GM18499 (cell line): ENCODE results near the gene BAK1.
"Not testable (repeated sequence)": the region's sequence is repeated elsewhere in the genome, so short reads cannot be mapped to it uniquely, and the experiment has no call there.

Experiments
- ATAC-seq: cut with Tn5 transposase; IDR thresholded peaks from one replicate; pipeline ENCODE4 v1.9.1; 2021; ENCODE audit warnings: moderate number of reproducible peaks; ENCODE audit not compliant: insufficient read depth, unreplicated experiment

Gene BAK1

DNA sequence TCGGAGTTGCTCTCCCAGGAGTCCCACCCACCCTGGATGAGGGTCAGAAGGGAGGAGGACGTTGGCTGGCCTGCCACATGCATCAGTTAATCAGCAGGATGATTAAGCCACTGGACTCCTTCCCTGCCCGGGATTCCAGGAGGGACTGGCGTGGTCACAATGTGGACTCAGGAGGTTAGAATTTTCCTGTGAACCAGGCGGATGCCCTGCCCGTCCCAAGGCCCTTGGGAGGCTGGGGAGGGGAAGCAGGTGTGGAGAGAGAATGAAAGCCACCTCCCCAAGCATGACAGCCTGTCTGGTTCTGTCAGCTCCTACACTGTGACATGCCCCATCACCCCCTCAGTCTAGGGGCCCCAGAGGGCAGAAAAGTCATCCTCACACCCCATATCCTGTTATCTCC lies 29.5 kb upstream of the BAK1 start:
- ATAC-seq = no peak

- no peak for ATAC-seq
Observed at GRCh38 chr6:33609019-33609418, 28.9 kb upstream of the BAK1 start.

GRCh38 chr6:33607784-33608161 lies 27.7 kb upstream of the BAK1 start:
- ATAC-seq = no peak

GRCh38 chr6:33607126-33607783 lies 27.2 kb upstream of the BAK1 start:
- no peak for ATAC-seq

DNA sequence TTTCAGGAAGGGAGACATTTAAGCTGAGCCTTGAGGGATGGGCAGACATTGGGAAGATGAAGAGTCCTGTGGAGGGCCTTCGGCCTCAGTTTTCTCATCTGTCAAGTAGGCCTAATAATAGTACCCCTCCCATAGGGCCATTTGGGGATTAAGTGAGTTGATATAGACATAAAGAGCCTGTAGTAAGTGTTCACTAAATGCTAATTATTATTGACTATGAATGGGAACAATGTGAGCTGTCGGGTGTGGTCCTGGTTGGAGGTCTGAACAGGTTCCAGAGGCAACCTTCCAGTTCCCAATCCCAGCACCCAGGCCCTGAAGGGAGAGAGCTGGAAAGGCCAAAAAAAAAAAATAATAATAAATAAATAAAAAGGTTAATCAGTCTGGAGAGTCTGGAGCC lies 26.6 kb upstream of the BAK1 start:
- ATAC-seq = no peak

DNA sequence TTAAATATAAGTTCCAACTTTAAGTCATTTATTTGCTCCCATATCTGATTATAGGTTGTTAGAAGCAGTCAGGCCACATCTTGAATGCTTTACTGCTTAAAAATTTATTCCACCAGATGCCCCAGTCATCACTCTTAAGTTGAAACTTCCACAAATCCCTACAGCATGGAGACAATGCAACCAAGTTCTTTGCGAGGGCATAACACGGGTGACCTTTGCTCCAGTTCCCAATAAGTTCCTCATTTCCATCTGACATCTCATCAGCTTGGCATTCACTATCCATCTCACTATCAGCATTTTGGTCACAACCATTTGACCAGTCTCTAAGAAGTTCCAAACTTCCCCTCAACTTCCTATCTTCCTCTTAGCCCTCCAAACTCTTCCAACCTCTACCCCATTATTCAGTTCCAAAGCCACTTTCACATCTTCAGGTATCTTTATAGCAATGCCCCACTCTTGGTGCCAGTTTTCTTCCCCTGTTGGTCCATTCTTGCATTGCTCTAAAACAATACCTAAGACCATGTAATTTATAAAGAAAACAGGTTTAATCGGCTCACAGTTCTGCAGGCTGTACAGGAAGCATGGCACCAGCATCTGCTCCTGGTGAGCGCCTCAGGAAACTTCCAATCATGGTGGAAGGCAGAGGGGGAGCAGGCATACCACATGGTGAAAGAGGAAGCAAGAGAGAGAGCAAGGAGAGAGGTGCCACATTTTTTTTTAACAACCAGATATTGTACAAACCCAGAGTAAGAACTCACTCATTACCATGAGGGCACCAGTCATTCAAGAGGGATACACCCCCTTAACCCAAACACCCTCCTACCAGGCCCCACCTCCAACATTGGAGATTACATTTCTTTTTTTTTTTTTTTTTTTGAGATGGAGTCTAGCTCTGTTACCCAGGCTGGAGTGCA lies 25.1 kb upstream of the BAK1 start:
- no peak for ATAC-seq

DNA sequence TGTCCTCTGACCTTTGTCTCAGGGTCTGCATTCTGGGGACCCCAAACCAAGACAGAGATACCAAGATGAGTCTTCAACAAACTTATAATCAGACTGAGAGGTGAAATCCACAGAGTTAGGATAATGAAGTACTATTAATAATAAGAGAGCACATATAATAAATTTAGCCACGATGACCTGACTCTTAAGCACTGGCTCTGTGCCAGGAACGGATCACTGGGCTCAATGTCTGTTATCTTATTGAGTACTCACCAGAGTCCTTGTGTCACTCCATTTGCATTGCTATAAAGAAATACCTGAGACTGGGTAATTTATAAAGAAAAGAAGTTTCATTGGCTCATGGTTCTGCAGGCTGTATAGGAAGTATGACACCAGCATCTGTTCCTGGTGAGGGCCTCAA lies 22.1 kb upstream of the BAK1 start:
- no peak for ATAC-seq

DNA sequence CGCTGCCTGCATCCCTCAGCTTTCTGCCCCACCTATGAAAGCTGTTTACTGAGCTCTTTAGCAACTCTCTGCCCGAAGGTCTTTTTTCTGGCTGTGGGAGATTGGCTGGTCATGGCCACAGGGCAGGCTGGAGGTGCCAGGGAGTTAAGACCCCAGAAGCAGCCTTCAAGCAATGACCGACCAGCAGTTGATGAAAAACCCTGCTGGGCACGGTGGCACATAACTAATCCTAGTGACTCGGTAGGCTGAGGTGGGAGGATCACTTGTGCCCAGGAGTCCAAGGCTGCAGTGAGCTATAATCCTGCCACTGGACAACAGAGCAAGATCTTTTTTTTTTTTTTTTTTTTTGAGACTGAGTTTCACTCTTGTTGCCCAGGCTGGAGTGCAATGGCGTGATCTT lies 20.7 kb upstream of the BAK1 start:
- ATAC-seq = no peak

- ATAC-seq = no peak
Observed at GRCh38 chr6:33599413-33599938, 19.4 kb upstream of the BAK1 start.

GRCh38 chr6:33597551-33598322 lies 17.7 kb upstream of the BAK1 start:
- ATAC-seq = no peak

GRCh38 chr6:33596894-33597293 lies 16.8 kb upstream of the BAK1 start:
- ATAC-seq = not testable (repeated sequence)

DNA sequence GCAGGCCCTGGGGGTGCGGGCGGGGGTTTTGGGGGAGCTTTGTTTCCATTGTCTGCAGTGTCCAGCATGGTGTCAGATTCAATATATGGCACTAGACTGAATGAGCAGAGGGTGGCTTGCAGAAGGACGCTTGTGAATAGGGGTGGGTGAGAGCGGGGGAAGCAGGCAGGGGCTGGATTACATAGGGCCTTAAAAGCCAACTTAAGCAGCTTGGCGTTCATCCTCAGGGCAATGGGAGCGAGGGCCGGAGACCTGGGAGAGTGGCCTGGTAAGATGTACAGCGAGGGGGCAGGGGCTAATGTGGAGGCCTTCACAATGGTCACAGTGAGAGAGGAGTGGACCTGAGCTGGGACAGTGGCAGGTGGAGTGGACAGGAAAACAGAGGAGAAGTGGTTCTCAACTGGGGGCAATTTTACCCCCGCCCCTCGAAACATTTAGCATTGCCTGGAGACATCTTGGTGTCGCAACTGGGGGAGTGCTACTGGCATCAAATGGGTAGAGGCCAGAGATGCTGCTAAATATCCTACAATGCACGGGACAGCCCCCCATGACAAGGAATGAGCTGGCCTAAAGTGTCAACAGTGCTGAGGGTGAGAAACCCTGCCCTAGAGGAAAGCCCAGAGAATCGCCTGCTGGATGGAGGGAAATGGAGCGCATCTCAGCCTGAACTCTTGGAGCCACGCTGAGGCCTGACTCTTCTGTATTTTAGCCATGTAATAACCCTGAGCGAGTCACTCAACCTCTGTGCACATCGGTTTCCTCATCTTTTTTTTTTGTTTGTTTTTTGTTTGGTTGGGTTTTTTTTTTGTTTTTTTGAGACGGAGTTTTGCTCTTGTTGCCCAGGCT lies 15.1 kb upstream of the BAK1 start:
- no peak for ATAC-seq

GRCh38 chr6:33593414-33593727 lies 13.3 kb upstream of the BAK1 start:
- ATAC-seq = no peak

GRCh38 chr6:33592595-33593413 lies 12.7 kb upstream of the BAK1 start:
- no peak for ATAC-seq

DNA sequence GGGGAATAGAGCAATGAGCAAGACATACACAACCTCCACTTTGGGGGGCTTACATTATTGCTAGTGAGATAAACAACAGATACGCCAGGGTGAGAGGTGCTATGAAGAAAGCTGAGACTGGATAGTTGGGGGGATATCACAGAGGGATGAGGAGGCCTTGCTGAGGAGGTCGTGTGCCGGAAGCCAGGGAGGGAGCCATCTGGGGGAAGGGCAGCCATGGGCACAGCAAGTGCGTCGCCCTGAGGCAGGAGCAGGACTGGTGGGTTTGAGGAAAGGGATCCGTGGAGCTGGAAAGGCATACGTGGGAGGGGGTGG lies 12.2 kb upstream of the BAK1 start:
- ATAC-seq = no peak

GRCh38 chr6:33591424-33592032 lies 11.5 kb upstream of the BAK1 start:
- ATAC-seq = no peak

GRCh38 chr6:33590531-33591198 lies 10.6 kb upstream of the BAK1 start:
- ATAC-seq = no peak

GRCh38 chr6:33589731-33590530 lies 9.9 kb upstream of the BAK1 start:
- ATAC-seq = no peak
